ENCODE data around the gene HLA-DPA1.

Gene HLA-DPA1

DNA sequence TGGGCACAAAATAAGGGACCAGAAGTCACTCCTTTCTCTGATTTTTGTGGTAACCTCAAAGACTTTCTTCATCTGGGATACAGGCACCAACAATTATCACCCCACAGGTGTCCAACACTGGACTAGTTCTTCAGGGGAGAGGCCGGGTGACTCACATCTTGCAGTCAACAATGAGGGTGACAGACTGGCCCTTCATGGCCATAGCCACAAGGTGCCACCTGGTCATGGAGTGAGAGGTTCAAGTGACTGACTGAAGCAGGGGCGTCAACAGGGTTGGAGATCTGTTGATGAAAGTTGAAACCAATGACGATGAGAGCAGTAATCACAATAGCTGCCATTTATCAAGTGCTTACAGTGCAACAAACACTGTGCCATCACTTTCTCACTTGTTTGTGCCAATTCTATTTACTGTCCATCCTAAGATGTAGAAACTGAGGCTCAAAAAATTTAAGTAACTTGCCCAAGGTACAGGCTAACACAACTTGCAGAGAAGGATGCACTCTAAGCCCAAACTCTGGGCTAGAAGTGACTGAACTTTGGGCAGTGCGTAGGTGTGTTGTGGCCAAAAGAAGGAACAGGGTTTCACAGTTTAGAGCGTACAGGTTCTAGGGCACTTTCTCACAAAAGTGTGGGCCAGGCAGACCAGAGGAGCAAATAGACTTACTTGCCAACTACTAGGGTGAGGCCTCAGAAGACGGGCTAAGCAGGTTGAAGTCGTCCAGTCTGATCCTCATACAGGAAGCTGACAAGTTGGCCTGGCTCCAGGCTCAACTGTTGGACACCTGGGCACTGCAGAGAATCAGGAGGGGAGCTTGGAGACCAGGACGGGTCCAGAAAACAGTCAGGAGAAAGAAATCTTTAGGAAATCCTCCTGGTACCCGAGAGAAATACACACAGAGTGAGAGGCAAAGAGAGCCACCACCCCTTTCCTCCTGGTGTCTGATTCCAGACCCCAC is 32.7 kb upstream of the HLA-DPA1 start:
- Histone ChIP-seq H3K9me2 (replicated peaks; ENCODE audit: low read depth, low read length) (no peaks in the 10 kb centered on the region), H3K4me1 (ENCODE audit: insufficient read depth, low read length, poor library complexity, severe bottlenecking) (no peaks in the 10 kb centered on the region), H3K36me3 (ENCODE audit: insufficient read depth, low read length) (no peaks in the 10 kb centered on the region), H3K9ac (ENCODE audit: low read depth, low read length, poor library complexity, severe bottlenecking) (no peak overlapping the region), H2AFZ (ENCODE audit: low read length) (no peak overlapping the region), H3K27me3 (ENCODE audit: insufficient read depth, low read length, poor library complexity, severe bottlenecking) (peaks cover 66% of the 10 kb centered on the region), H3K79me2 (ENCODE audit: insufficient read depth, low read length) (no peaks in the 10 kb centered on the region), H3K4me2 (ENCODE audit: low read depth, low read length, poor library complexity, severe bottlenecking) (no peak overlapping the region), H3K4me3 (ENCODE audit: low read length, poor library complexity, severe bottlenecking) (no peak overlapping the region), H3F3A (ENCODE audit: low read depth) (no peaks in the 10 kb centered on the region), H4K20me1 (ENCODE audit: insufficient read depth, low read length, poor library complexity, severe bottlenecking) (no peaks in the 10 kb centered on the region), H3K9me3 (ENCODE audit: insufficient read depth, low read depth, low read length) (no peaks in the 10 kb centered on the region)
- TF ChIP-seq, protein P1, sequence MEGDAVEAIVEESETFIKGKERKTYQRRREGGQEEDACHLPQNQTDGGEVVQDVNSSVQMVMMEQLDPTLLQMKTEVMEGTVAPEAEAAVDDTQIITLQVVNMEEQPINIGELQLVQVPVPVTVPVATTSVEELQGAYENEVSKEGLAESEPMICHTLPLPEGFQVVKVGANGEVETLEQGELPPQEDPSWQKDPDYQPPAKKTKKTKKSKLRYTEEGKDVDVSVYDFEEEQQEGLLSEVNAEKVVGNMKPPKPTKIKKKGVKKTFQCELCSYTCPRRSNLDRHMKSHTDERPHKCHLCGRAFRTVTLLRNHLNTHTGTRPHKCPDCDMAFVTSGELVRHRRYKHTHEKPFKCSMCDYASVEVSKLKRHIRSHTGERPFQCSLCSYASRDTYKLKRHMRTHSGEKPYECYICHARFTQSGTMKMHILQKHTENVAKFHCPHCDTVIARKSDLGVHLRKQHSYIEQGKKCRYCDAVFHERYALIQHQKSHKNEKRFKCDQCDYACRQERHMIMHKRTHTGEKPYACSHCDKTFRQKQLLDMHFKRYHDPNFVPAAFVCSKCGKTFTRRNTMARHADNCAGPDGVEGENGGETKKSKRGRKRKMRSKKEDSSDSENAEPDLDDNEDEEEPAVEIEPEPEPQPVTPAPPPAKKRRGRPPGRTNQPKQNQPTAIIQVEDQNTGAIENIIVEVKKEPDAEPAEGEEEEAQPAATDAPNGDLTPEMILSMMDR (conservative IDR thresholded peaks at IDR 0.05; ENCODE audit: low read length), result no peak
- no peak for TF ChIP-seq EZH2phosphoT487 (IDR thresholded peaks at IDR 0.05; ENCODE audit: borderline replicate concordance)

DNA sequence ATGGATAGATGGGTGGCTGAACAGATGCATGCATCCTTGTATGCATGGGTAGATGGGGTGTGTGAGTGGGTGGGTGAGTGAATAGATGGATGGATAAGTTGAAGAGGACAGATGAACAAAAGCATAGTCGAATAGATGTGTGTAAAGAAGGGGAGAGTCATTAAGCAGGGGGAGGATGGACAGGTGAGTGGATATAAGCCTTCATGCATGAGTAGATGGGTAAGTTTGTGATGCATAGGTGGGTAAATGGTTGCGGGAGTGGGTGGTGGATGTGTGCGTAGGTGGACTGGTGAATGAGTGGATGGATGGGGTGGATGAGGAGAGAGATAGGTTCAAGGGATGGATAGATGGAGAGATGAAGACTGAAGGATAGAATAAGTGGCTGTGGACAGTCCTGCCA is 31.9 kb upstream of the HLA-DPA1 start:
- Histone ChIP-seq H3K4me3 (ENCODE audit: low read length, poor library complexity, severe bottlenecking) (no peak overlapping the region), H3K9me2 (replicated peaks; ENCODE audit: low read depth, low read length) (no peaks in the 10 kb centered on the region), H3K36me3 (ENCODE audit: insufficient read depth, low read length) (no peaks in the 10 kb centered on the region), H3F3A (ENCODE audit: low read depth) (no peaks in the 10 kb centered on the region), H3K79me2 (ENCODE audit: insufficient read depth, low read length) (no peaks in the 10 kb centered on the region), H2AFZ (ENCODE audit: low read length) (no peak overlapping the region), H3K9ac (ENCODE audit: low read depth, low read length, poor library complexity, severe bottlenecking) (no peak overlapping the region), H3K27me3 (ENCODE audit: insufficient read depth, low read length, poor library complexity, severe bottlenecking) (peaks cover 66% of the 10 kb centered on the region), H3K9me3 (ENCODE audit: insufficient read depth, low read depth, low read length) (peaks cover 7% of the 10 kb centered on the region; the same call in 1 of the 2 replicates), H3K4me2 (ENCODE audit: low read depth, low read length, poor library complexity, severe bottlenecking) (no peak overlapping the region), H4K20me1 (ENCODE audit: insufficient read depth, low read length, poor library complexity, severe bottlenecking) (no peaks in the 10 kb centered on the region), H3K4me1 (ENCODE audit: insufficient read depth, low read length, poor library complexity, severe bottlenecking) (no peaks in the 10 kb centered on the region)
- TF ChIP-seq, protein P1 (conservative IDR thresholded peaks at IDR 0.05; ENCODE audit: low read length), result no peak
- no peak for TF ChIP-seq EZH2phosphoT487 (IDR thresholded peaks at IDR 0.05; ENCODE audit: borderline replicate concordance)

DNA sequence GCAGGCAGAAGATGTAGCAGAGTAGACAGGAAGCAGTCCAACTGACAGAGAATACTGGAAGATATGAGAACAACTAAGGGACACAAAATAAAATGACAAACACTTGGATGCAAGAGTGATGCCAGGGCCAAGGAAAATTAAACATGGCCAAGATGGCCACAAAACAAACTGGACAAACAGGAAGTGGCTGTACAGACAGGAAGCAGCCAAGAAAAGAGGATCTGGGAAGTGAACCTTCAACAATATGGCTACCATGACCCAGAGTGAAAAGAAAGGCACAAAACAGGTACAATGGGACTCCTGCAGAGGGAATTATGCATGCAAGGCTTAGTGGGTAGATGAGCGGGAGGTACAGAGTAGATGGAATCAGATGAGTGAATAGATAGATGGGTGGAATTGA is 31.4 kb upstream of the HLA-DPA1 start:
- Histone ChIP-seq H3K9me2 (replicated peaks; ENCODE audit: low read depth, low read length) (no peaks in the 10 kb centered on the region), H3K9ac (ENCODE audit: low read depth, low read length, poor library complexity, severe bottlenecking) (no peak overlapping the region), H3K36me3 (ENCODE audit: insufficient read depth, low read length) (no peaks in the 10 kb centered on the region), H3K4me1 (ENCODE audit: insufficient read depth, low read length, poor library complexity, severe bottlenecking) (no peaks in the 10 kb centered on the region), H3K4me2 (ENCODE audit: low read depth, low read length, poor library complexity, severe bottlenecking) (no peak overlapping the region), H3K79me2 (ENCODE audit: insufficient read depth, low read length) (no peaks in the 10 kb centered on the region), H4K20me1 (ENCODE audit: insufficient read depth, low read length, poor library complexity, severe bottlenecking) (no peaks in the 10 kb centered on the region), H3K27me3 (ENCODE audit: insufficient read depth, low read length, poor library complexity, severe bottlenecking) (peaks cover 64% of the 10 kb centered on the region), H3K4me3 (ENCODE audit: low read length, poor library complexity, severe bottlenecking) (no peak overlapping the region), H3K9me3 (ENCODE audit: insufficient read depth, low read depth, low read length) (peaks cover 9% of the 10 kb centered on the region; the same call in 1 of the 2 replicates), H3F3A (ENCODE audit: low read depth) (no peaks in the 10 kb centered on the region), H2AFZ (ENCODE audit: low read length) (peak overlapping the region; percentile 65)
- TF ChIP-seq EZH2phosphoT487 (IDR thresholded peaks at IDR 0.05; ENCODE audit: borderline replicate concordance), result no peak
- TF ChIP-seq, protein P1 (conservative IDR thresholded peaks at IDR 0.05; ENCODE audit: low read length), result no peak
